ENCODE data around the gene ZNHIT6. TPM values are rescaled to one million over a fixed set of nuclear protein-coding genes. Genes with fewer than 3 reads are reported as not detected.

Gene ZNHIT6
- total RNA-seq, 1 experiment from 2014 or later: 16.1 TPM

DNA sequence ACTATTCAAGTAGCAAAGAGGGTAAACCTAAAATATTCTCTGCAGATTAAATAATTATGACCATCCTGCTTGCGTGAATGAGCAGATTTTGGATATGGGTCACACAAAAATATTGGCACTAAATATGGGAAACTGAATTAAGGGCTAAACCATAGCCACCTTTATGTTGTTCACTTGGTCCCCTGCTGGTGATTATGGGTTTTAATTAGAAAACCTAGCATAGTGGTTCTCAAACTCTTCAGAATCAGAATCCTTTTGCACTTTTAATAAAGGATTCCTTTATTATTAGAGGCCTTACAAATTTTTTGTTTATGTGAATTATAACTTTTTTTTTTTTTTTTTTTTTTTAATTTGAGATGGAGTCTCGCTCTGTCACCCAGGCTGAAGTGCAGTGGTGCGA is 38.5 kb upstream of the ZNHIT6 start:
- no peaks in the 10 kb centered on the region for H3F3A ChIP-seq (ENCODE audit: insufficient read depth, low read depth)
- no peak for TF ChIP-seq CTCF (conservative IDR thresholded peaks at IDR 0.05)
- TF ChIP-seq EZH2 (IDR thresholded peaks at IDR 0.05; ENCODE audit: low read depth): no peak
- H2AFZ ChIP-seq: no peak overlapping the region
- no TSS peak for BruUV-seq (replicated peaks)
- ChIA-PET POLR2A (ENCODE audit: unreplicated experiment) (no interaction called here), CTCF (no interaction called here)
- no peak overlapping the region for H3K4me3 ChIP-seq
- no peaks in the 10 kb centered on the region for H3K4me1 ChIP-seq (replicated peaks; ENCODE audit: insufficient read depth)
- intact Hi-C loops (cut with micrococcal nuclease; ENCODE audit: unreplicated experiment): no loop called here
- H3K9me3 ChIP-seq (ENCODE audit: insufficient read depth, low read depth): 0 out of 2 replicates have a peak, but pooled peaks cover 5% of the 10 kb centered on the region
- no peaks in the 10 kb centered on the region for H4K20me1 ChIP-seq (ENCODE audit: insufficient read depth)
- H3K4me2 ChIP-seq: no peak overlapping the region
- H3K36me3 ChIP-seq (ENCODE audit: low read depth): no peaks in the 10 kb centered on the region
- no peaks in the 10 kb centered on the region for H3K9me2 ChIP-seq (ENCODE audit: insufficient read depth)
- H3K27me3 ChIP-seq (ENCODE audit: insufficient read depth, low read depth): no peaks in the 10 kb centered on the region
- no peak for DNase-seq
- no peaks in the 10 kb centered on the region for H3K79me2 ChIP-seq (ENCODE audit: low read depth)
- H3K27ac ChIP-seq: no peak overlapping the region

GRCh38 chr1:85743814-85744213 is 35.6 kb upstream of the ZNHIT6 start:
- H2AFZ ChIP-seq: no peak overlapping the region
- POLR2A ChIA-PET (ENCODE audit: unreplicated experiment): no interaction called here
- TF ChIP-seq CTCF (conservative IDR thresholded peaks at IDR 0.05) (no peak), EZH2 (IDR thresholded peaks at IDR 0.05; ENCODE audit: low read depth) (no peak)
- CTCF ChIA-PET: no interaction called here
- H3K27ac ChIP-seq: no peak overlapping the region
- no peaks in the 10 kb centered on the region for H3K79me2 ChIP-seq (ENCODE audit: low read depth)
- H3F3A ChIP-seq (ENCODE audit: insufficient read depth, low read depth): no peaks in the 10 kb centered on the region
- no peaks in the 10 kb centered on the region for H3K27me3 ChIP-seq (ENCODE audit: insufficient read depth, low read depth)
- H3K4me2 ChIP-seq: no peak overlapping the region
- H3K9me2 ChIP-seq (ENCODE audit: insufficient read depth): no peaks in the 10 kb centered on the region
- intact Hi-C loops (cut with micrococcal nuclease; ENCODE audit: unreplicated experiment): no loop called here
- H3K36me3 ChIP-seq (ENCODE audit: low read depth): no peaks in the 10 kb centered on the region
- DNase-seq: no peak
- no peaks in the 10 kb centered on the region for H3K4me1 ChIP-seq (replicated peaks; ENCODE audit: insufficient read depth)
- H3K4me3 ChIP-seq: no peak overlapping the region
- H3K9me3 ChIP-seq (ENCODE audit: insufficient read depth, low read depth): 0 out of 2 replicates have a peak, but pooled peaks cover 5% of the 10 kb centered on the region
- H4K20me1 ChIP-seq (ENCODE audit: insufficient read depth): no peaks in the 10 kb centered on the region
- no TSS peak for BruUV-seq (replicated peaks)

GRCh38 chr1:85734931-85735330 is 26.7 kb upstream of the ZNHIT6 start:
- TF ChIP-seq EZH2 (IDR thresholded peaks at IDR 0.05; ENCODE audit: low read depth) (no peak), CTCF (conservative IDR thresholded peaks at IDR 0.05) (no peak)
- Histone ChIP-seq H3K9me3 (ENCODE audit: insufficient read depth, low read depth) (no peaks in the 10 kb centered on the region), H3K27me3 (ENCODE audit: insufficient read depth, low read depth) (no peaks in the 10 kb centered on the region), H2AFZ (no peak overlapping the region; the same call in 1 of the 2 replicates), H3K9me2 (ENCODE audit: insufficient read depth) (no peaks in the 10 kb centered on the region), H3K4me3 (no peak overlapping the region), H3F3A (ENCODE audit: insufficient read depth, low read depth) (no peaks in the 10 kb centered on the region), H3K4me1 (replicated peaks; ENCODE audit: insufficient read depth) (no peaks in the 10 kb centered on the region), H3K4me2 (no peak overlapping the region), H3K27ac (no peak overlapping the region), H3K79me2 (ENCODE audit: low read depth) (no peaks in the 10 kb centered on the region), H3K36me3 (ENCODE audit: low read depth) (no peaks in the 10 kb centered on the region), H4K20me1 (ENCODE audit: insufficient read depth) (no peaks in the 10 kb centered on the region)
- CTCF ChIA-PET: no interaction called here
- BruUV-seq (replicated peaks): no TSS peak
- no peak for DNase-seq
- POLR2A ChIA-PET (ENCODE audit: unreplicated experiment): no interaction called here
- intact Hi-C loops (cut with micrococcal nuclease; ENCODE audit: unreplicated experiment): no loop called here

Data from PC-9 (cell line).